GM21447 (cell line): ENCODE data around the gene GNMT.

Experiments
- ATAC-seq: cut with Tn5 transposase; IDR thresholded peaks from one replicate; pipeline ENCODE4 v1.9.1; 2021; ENCODE audit not compliant: unreplicated experiment

The GNMT gene

DNA sequence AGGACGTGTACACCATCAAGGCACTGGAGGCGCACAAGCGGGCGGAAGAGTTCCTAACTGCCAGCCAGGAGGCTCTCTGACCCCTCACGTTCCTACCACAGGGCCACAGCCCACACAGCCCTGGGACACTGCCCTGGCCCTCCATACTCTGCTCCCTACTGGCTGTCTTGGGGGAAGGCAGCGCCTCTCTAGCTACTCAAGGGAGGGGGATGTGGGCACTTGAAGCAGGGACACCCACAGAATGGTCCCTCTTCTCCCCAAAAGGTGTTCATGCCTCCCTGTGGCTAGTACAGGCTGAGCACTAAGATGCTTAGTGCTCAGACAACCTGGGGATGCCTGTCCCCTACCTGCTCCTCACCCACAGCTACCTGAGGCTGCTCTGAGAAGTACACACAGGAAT lies 50.7 kb downstream of the GNMT start:
- ATAC-seq, result no peak

DNA sequence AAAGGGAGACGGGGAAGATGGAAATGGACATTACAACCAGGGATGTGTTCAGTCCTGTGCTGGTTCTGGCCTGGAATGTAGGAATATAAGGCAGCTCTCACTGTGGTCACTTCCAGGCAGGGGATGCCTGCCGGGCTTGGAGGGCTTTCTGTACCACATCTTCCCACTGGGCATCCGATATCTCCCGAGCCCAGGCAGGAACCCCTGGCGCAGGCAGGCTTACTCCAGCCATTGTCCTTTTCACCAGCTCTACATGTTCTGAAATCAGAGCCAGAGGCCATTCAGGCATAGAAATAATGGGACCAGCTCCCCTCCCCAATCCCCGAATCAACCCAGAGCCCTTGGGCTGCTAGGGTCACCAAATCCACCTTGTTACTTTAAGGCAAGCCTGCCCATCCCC lies 51.8 kb downstream of the GNMT start:
- ATAC-seq, result no peak

DNA sequence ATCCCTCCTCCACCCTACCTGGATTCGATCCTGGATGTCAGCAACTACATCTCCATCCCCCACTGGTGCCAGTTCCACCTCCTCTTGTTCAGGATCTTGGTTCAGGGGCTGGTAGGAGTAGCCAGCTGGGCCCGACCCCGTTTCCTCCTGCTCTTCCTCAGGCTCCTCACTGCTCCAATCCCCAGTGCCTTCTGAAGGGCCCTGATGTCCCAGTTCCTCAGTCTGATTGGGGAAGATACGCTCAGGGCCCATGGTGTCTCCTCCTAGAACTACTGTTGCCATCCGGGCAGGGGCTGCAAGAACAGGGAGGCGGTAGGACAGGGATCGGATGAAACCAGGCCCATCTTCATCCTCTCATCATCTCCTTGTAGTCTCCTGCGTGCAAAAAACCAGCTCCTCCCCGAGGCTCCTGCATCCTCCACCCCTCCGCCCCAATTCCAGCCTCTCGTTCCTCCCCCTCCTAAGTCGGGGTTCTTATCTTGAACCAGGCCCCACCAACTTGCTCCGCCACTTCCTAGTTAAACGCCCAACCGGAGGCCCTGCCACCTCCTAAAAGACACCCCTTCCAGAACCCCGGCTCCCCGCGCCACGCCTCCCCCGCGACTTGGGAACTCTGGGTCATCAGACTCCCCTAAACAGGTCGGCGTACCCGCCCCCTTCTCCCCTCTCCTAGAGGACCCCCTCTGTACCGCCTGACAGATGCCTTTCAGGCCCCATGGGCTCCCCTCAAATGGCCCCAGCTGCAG lies 52.7 kb downstream of the GNMT start:
- peak; percentile 9 for ATAC-seq
